ENCODE results near the gene ZNF454.

DNA sequence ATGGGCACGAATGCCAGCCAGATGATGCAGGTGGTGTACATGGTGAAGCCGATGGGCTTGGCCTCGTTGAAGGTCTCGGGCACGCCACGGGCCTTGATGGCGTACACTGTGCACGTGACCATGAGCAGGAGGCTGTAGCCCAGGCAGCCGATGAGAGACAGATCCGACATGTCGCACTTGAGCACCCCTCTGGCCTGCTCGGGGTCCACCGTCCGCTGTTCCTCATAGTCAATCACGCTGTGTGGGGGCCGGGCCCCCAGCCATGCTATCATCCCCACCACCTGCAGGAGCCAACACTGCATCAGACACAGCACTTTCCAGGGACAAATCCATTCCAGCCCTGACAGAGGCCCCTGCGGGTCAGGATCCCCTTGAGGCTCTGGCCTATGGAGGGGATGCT lies 41.9 kb downstream of the ZNF454 start:
- TF ChIP-seq, protein P1, sequence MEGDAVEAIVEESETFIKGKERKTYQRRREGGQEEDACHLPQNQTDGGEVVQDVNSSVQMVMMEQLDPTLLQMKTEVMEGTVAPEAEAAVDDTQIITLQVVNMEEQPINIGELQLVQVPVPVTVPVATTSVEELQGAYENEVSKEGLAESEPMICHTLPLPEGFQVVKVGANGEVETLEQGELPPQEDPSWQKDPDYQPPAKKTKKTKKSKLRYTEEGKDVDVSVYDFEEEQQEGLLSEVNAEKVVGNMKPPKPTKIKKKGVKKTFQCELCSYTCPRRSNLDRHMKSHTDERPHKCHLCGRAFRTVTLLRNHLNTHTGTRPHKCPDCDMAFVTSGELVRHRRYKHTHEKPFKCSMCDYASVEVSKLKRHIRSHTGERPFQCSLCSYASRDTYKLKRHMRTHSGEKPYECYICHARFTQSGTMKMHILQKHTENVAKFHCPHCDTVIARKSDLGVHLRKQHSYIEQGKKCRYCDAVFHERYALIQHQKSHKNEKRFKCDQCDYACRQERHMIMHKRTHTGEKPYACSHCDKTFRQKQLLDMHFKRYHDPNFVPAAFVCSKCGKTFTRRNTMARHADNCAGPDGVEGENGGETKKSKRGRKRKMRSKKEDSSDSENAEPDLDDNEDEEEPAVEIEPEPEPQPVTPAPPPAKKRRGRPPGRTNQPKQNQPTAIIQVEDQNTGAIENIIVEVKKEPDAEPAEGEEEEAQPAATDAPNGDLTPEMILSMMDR (conservative IDR thresholded peaks at IDR 0.05; ENCODE audit: low read depth, low read length) = no peak
- no peak for TF ChIP-seq EZH2 (IDR thresholded peaks at IDR 0.05; ENCODE audit: low read length, unreplicated experiment)
